ENCODE results near the gene CALM1. TPM values are rescaled to one million over a fixed set of nuclear protein-coding genes. Genes with fewer than 3 reads are reported as not detected.

Gene CALM1
- total and polyA plus RNA-seq, 10 of the 15 experiments (the other 5 are each of a cell fraction or from before 2014, with no cell fraction given), result 110 to 729 (median 261) TPM

DNA sequence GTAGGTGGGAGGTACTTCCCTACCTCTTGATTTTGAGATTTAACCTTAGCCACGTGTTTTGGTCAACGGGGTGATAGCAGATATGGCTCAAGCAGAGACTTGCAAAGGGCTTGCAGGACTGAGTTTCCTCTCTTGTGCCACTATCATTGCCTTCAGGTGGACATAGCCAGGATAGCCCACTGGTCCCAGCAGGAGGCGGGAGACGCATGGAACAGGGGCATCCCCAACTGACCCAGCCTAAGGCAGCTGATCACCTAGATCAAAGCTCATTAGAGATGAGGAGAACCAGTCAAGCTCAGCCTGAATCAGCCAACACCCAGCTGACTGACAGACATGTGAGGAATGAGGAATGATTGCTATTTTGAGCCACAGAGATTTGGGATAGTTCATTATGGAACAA, 49.6 kb downstream of the CALM1 start:
- CTCF ChIA-PET, result no interaction called here
- intact Hi-C loops (cut with micrococcal nuclease; ENCODE audit: unreplicated experiment), result no loop called here
- no peak for FAIRE-seq

More for the DNA sequence above, 49.6 kb downstream of the CALM1 start:
- Histone ChIP-seq H4K20me1 (ENCODE audit: control insufficient read depth, insufficient read depth) (no peaks in the 10 kb centered on the region), H3K79me2 (ENCODE audit: control insufficient read depth, insufficient read depth, low read length) (no peaks in the 10 kb centered on the region), H3K27ac (ENCODE audit: control insufficient read depth, insufficient read depth) (no peak overlapping the region), H3K4me2 (ENCODE audit: control insufficient read depth, insufficient read depth) (no peak overlapping the region), H3K4me1 (ENCODE audit: control insufficient read depth, insufficient read depth, low read length) (no peaks in the 10 kb centered on the region), H2AFZ (ENCODE audit: control insufficient read depth, low read depth, low read length) (no peak overlapping the region), H3K9me3 (replicated peaks; ENCODE audit: control insufficient read depth, insufficient read depth, low read length) (no peaks in the 10 kb centered on the region), H3K36me3 (ENCODE audit: control insufficient read depth in 2 of 2, insufficient read depth in 2 of 2, low read length in 1 of 2) (no peaks in the 10 kb centered on the region), H3K27me3 (replicated peaks in 1 of 2; ENCODE audit: control insufficient read depth in 2 of 2, insufficient read depth in 2 of 2, low read length in 1 of 2) (no peaks in the 10 kb centered on the region), H3K9ac (ENCODE audit: control insufficient read depth, insufficient read depth, low read length) (no peak overlapping the region), H3K4me3 (no peak overlapping the region)
- DNase-seq (ENCODE audit: low read depth, low spot score), result no peak
- ChIA-PET SMC1A (ENCODE audit: uncharacterized antibody, unreplicated experiment) (no interaction called here), RAD21 (ENCODE audit: unreplicated experiment) (no interaction called here), POLR2A (interaction anchor here (0.7 kb wide), 1 partner anchor 94 kb away, joined by 3 read pairs; no protein-coding TSS in a partner anchor)
- no peak for ATAC-seq
- BruUV-seq (replicated peaks), result no TSS peak
- whole genome bisulfite sequencing (ENCODE audit: insufficient coverage, insufficient replicate concordance, low lambda C conversion rate, missing lambda C conversion rate), result 37% methylated on average over 4 of the region's 4 CpGs
- no peak for TF ChIP-seq CHD1 (IDR thresholded peaks at IDR 0.05; ENCODE audit: low read depth, low read length)
- TF ChIP-seq, protein P1, sequence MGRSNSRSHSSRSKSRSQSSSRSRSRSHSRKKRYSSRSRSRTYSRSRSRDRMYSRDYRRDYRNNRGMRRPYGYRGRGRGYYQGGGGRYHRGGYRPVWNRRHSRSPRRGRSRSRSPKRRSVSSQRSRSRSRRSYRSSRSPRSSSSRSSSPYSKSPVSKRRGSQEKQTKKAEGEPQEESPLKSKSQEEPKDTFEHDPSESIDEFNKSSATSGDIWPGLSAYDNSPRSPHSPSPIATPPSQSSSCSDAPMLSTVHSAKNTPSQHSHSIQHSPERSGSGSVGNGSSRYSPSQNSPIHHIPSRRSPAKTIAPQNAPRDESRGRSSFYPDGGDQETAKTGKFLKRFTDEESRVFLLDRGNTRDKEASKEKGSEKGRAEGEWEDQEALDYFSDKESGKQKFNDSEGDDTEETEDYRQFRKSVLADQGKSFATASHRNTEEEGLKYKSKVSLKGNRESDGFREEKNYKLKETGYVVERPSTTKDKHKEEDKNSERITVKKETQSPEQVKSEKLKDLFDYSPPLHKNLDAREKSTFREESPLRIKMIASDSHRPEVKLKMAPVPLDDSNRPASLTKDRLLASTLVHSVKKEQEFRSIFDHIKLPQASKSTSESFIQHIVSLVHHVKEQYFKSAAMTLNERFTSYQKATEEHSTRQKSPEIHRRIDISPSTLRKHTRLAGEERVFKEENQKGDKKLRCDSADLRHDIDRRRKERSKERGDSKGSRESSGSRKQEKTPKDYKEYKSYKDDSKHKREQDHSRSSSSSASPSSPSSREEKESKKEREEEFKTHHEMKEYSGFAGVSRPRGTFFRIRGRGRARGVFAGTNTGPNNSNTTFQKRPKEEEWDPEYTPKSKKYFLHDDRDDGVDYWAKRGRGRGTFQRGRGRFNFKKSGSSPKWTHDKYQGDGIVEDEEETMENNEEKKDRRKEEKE (IDR thresholded peaks at IDR 0.05), result no peak
- TF ChIP-seq, protein P2, sequence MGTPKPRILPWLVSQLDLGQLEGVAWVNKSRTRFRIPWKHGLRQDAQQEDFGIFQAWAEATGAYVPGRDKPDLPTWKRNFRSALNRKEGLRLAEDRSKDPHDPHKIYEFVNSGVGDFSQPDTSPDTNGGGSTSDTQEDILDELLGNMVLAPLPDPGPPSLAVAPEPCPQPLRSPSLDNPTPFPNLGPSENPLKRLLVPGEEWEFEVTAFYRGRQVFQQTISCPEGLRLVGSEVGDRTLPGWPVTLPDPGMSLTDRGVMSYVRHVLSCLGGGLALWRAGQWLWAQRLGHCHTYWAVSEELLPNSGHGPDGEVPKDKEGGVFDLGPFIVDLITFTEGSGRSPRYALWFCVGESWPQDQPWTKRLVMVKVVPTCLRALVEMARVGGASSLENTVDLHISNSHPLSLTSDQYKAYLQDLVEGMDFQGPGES (IDR thresholded peaks at IDR 0.05), result no peak
- no peak for TF ChIP-seq SREBF1 (IDR thresholded peaks at IDR 0.05; ENCODE audit: low read length)
- no peak for TF ChIP-seq E2F4 (IDR thresholded peaks at IDR 0.05; ENCODE audit: low read depth, low read length)
- no peak for TF ChIP-seq CBX3 (IDR thresholded peaks at IDR 0.05; ENCODE audit: borderline replicate concordance, low read depth)
- no peak for TF ChIP-seq ZNF274 (IDR thresholded peaks at IDR 0.05; ENCODE audit: insufficient read depth, insufficient read length)
- no peak for TF ChIP-seq TCF12 (IDR thresholded peaks at IDR 0.05; ENCODE audit: low read depth, low read length)
- no peak for TF ChIP-seq PML (IDR thresholded peaks at IDR 0.05; ENCODE audit: low read length)
- TF ChIP-seq TARDBP (IDR thresholded peaks at IDR 0.05; ENCODE audit: borderline replicate concordance), result no peak
- no peak for TF ChIP-seq YBX1 (IDR thresholded peaks at IDR 0.05)
- TF ChIP-seq PBX3 (IDR thresholded peaks at IDR 0.05; ENCODE audit: insufficient replicate concordance, low read depth, low read length), result no peak
- TF ChIP-seq HDGF (IDR thresholded peaks at IDR 0.05), result no peak
- TF ChIP-seq LARP7 (IDR thresholded peaks at IDR 0.05), result no peak
- no peak for TF ChIP-seq CBFB (IDR thresholded peaks at IDR 0.05; ENCODE audit: low read depth)
- no peak for TF ChIP-seq MEF2A (IDR thresholded peaks at IDR 0.05; ENCODE audit: insufficient read depth, low read depth, low read length)
- in situ Hi-C loops (cut with MboI), result no loop called here

Measured in GM12878 (cell line).